Activated gamma-delta T cell treated with Interleukin-2 at 50 U/mL for 16 hours (primary cell): ENCODE results near the gene OXLD1.

ENCODE experiments used
- DNase-seq: peaks from one replicate; pipeline ENCODE4 v3.0.0-alpha.2; 2020

Gene OXLD1

DNA sequence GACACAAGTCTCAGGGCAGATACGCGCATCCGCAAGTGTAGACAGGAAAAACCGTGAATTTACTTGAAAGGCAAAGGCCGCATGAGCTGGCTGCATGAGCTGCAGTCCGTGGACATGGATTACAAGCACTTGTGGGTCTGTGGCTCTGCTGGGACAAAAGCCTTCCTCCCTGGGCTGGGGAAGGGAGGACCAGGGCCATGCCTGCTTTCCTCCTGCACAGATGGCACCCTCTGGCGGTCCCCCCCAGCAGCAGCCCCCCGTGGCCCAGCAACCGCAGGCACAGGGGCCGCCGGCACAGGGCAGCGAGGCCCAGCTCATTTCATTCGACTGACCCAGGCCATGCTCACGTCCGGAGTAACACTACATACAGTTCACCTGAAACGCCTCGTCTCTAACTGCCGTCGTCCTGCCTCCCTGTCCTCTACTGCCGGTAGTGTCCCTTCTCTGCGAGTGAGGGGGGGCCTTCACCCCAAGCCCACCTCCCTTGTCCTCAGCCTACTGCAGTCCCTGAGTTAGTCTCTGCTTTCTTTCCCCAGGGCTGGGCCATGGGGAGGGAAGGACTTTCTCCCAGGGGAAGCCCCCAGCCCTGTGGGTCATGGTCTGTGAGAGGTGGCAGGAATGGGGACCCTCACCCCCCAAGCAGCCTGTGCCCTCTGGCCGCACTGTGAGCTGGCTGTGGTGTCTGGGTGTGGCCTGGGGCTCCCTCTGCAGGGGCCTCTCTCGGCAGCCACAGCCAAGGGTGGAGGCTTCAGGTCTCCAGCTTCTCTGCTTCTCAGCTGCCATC lies 35.1 kb upstream of the OXLD1 start:
- DNase-seq, result no peak

DNA sequence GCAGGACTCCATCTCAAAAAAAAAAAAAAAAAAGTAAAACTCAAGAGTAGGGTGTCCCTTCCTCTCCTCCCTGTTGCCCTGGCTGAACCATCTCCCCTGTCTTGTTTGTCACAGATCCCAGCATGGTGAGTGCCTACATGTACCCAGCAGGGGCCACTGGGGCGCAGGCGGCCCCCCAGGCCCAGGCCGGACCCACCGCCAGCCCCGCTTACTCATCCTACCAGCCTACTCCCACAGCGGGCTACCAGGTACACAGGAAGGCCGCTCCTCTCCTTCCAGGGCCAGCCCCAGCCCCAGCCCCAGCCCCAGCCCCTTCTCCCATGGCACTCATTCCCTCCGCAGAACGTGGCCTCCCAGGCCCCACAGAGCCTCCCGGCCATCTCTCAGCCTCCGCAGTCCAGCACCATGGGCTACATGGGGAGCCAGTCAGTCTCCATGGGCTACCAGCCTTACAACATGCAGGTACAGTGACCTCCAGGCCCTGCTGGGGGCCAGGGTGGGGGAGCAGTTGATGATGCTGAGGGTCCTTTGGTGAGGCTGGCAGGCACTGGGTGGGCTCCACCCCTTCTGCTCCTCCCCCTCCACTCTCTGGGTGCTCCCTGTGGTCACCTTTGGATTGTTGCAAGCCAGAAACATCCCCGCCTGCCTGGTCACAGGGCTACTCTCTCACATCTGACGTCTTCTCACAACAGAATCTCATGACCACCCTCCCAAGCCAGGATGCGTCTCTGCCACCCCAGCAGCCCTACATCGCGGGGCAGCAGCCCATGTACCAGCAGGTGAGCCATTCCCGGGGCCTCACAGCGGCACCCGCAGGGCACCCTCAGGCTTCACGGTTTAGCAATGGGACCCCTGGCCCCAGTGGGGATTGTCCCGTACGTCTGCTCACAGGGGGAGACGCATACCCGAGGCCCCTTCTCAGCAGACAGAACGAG lies 34.2 kb upstream of the OXLD1 start:
- DNase-seq, result no peak

DNA sequence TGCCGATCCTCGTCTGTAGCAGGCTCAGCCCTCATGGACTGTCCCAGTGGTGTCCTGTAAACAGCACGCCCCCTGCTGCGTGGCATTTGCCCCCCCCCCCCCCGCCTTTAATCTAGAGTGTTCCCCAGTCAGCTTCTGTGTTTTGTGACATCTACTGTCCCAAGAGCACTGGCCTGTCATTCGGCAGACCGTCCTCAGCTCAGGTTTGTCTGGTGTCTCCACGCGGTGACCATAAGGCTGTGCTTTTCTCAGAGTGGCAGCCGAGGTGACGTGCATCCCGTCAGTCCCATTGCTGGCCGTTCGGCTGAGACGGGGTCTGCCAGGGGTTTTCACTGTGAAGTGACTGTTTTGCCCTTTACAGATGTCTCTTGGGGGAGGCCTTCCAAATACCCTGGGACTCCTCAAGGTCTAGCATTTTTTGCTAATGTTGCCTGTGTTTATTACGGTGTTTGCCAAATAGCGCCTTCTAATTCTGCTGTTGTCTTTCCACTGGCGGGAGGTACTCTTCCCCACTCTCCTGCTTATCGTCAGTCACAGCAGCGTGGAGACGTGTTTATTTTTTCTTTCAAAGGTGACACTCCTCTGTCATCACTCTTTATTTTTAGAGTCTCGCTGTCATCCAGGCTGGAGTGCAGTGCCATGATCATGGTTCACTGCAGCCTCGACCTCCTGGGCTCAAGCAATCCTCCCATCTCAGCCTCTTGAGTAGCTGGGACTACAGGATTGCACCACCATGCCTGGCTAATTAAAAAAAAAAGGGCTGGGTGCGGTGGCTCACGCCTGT lies 31.0 kb upstream of the OXLD1 start:
- DNase-seq, result no peak

DNA sequence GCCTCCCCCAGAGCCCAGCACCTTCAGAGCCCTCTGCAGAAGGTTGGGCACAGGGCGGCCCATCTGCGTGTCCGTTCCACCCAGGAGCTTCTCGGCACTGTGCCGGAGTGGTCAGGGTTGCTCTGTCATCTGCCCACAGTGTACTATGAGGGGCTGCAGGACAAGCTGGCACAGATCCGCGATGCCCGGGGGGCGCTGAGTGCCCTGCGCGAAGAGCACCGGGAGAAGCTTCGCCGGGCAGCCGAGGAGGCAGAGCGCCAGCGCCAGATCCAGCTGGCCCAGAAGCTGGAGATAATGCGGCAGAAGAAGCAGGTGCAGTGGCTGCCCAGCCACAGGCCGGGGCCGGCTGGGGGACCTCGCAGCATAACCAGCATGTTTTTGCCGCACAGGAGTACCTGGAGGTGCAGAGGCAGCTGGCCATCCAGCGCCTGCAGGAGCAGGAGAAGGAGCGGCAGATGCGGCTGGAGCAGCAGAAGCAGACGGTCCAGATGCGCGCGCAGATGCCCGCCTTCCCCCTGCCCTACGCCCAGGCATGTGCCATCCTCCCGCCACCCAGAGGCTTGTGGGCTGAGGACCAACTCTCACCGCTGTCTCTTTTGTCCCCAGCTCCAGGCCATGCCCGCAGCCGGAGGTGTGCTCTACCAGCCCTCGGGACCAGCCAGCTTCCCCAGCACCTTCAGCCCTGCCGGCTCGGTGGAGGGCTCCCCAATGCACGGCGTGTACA lies 30.0 kb upstream of the OXLD1 start:
- no peak for DNase-seq

DNA sequence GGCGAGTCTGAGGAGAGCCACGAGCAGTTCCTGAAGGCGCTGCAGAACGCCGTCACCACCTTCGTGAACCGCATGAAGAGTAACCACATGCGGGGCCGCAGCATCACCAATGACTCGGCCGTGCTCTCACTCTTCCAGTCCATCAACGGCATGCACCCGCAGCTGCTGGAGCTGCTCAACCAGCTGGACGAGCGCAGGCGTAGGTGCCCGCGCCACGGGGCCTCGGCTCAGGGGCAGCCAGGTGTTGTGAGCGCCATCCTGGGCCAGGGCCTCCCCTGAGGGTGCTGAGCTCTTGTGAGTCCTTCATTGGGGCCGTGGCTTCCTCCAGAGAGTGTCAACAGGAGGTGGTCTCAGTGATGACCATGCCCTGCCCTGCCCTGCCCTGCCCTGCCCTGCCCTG lies 29.4 kb upstream of the OXLD1 start:
- DNase-seq, result no peak

DNA sequence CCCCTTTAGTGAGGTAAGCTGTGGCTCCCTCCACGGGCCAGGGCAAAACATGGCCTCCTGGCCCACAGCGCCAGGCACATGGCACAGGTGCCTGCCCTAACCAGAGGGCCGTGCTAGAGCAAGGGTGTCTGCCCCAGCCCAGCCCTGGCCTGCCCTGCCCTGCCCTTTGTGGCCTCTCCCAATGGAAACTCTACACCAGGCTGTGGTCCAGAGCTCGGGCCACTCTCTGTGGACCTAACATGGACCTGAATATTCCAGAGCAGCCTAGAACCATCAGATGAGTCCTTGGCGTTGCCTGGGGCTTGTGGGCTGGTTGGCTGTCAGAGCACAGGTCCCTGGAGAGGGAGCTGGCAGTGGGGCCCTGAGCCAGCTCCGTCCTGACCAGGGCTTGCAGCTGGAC lies 28.8 kb upstream of the OXLD1 start:
- DNase-seq, result no peak

DNA sequence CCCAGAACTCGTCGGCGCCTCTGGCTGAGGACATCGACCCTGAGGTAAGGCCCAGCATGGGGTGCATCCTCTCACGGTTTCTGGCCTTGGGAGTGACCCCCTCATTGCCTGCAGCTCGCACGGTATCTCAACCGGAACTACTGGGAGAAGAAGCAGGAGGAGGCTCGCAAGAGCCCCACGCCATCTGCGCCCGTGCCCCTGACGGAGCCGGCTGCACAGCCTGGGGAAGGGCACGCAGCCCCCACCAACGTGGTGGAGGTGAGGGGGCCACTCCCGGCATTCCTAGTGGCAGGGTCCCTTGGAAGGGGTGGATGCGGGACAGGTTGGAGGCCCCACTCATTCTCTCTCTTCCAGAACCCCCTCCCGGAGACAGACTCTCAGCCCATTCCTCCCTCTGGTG lies 28.4 kb upstream of the OXLD1 start:
- no peak for DNase-seq

DNA sequence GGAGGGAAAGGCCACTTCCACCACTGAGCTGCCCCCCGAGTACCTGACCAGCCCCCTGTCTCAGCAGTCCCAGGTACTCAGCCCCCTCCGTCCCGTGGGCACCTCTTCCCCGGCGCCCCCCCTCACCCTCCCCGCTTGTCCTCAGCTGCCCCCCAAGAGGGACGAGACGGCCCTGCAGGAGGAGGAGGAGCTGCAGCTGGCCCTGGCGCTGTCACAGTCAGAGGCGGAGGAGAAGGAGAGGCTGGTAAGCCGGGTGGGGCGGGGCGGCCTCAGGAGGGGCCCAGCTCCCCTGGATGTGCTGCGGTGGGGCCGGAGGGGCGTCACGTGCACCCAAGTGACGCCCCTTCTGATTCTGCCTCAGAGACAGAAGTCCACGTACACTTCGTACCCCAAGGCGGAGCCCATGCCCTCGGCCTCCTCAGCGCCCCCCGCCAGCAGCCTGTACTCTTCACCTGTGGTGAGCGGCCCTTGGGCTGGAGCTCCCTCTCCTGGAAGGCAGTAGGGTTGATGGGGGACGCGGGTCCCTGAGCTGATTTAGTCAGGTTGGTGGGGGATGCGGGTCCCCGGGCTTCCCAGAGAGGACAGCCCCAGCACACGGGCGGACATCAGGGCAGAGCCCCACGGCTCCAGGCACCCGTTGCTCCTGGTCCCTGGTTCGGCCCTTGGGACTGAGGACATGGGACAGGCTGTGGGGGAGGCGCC lies 27.3 kb upstream of the OXLD1 start:
- no peak for DNase-seq

DNA sequence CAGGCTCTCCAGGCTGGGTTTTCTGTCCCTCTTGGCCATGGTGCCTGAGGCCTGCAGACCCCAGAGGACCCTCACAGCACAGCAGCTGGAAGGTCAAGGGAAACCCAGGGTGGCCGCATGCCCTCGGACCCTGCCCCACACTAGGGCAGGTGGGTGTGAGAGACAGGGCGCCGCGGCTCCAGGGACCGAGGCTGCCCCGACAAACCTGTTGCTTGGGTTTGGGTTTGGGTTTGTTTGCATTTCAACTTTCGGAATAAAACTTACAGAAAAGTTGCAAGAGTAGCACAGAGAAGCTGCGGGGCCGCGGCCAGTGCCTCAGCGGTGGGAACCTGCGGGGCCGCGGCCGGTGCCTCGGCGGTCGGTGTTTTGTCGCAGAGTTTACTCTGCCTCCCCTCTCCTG lies 25.2 kb upstream of the OXLD1 start:
- no peak for DNase-seq

DNA sequence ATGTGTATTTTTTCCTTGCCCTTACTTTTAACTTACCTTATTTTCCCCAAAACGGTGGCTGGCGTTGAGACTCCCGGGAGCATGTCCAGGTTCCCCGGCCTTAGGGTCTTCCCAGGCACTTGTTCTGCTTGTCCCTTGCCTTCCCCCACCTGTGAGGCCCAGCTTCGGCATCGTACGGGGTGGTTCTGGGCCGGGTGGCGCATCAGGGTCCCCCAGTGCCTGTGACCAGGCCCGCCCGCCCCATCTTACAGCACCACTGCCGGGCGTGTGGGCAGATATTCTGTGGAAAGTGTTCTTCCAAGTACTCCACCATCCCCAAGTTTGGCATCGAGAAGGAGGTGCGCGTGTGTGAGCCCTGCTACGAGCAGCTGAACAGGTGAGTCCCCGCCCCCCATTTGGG lies 24.8 kb upstream of the OXLD1 start:
- no peak for DNase-seq

DNA sequence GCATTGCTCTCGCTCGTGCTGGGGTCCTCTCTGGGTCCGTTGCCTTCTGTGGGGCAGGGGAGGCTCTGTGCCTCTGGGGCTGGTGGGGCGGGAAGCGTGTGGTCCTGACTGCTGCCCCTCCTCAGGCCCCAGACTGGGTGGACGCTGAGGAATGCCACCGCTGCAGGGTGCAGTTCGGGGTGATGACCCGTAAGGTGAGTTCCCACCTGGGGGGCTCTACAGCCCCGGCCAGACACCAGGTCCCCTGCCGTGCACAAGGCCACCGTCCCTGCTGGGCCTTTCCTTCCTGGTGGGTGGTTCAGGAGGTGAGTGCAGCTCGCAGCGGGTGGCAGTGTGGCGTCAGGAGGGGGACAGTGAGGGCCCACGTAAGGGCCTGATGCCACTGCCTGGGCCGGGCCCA lies 24.1 kb upstream of the OXLD1 start:
- DNase-seq, result no peak

DNA sequence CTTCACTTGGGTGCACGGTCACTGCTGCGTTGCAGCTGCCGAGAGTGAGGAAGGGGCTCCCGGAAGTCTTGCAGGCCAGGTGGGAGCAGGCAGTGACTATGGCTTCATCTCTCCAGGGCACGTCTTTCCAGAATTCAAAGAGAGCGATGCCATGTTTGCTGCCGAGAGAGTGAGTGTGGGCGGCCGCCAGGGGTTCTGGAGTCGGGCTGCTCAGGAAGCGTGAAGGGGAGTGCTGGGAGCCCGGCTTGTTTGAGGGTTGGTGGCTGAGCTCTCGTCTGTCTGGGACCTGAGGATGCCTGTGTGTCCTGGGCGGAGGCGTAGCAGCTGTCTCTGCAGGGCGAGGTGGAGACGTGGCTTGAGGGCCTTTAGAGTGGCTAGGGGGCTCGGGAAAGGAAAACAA lies 23.7 kb upstream of the OXLD1 start:
- DNase-seq, result no peak

DNA sequence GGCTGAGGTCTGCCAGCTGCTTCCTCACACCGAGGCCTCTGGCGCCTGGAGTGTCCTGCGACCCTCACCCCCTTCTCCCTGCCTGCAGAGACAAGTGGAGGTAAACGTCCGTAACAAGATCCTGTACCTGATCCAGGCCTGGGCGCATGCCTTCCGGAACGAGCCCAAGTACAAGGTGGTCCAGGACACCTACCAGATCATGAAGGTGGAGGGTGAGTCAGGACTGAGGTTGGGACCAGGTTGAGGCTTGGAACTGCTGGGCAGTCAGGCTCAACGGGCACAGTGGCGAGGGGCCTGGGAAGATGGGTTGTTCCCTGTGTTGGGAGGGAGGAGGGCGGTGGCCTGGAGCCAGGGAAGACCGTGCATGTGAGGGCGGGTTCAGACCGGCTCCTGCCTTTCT lies 22.2 kb upstream of the OXLD1 start:
- DNase-seq, result no peak

DNA sequence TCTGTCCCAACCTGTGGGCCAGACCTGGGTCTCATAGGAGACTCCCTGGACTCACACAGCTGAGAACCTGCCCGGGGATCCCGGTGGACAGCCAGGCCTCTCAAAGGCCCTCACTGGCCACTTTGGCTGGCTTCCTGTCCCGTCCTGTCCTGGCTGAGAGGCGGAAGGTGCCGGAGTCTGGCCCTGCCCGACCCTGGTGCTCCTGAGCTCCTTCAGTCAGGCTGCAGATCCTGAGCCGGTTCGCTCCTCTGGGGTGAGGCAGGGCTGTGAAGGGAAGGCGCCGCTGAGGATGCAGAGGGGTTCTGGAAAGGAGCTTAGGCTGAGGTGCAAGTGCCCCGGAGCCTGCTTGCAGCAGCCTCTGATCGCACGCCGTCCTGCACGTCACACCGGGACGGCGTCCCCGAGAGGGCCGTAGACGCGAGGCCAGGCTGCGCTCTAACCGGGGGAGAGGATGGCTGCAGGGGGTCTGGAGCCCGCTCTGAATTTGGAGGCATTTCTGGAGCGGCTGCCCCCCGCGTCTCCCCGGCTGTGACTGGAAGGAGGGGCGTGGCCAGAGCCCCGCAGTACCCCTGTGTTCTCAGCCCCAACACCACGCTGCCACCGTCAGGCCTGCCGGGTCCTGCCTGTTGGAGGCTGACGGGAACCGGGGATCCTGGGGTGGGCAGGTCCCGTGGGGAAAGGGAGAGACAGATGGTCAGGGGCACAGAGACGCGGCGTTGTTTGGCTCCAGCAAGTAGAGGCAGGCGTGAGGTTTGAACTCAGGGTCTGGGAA lies 21.6 kb upstream of the OXLD1 start:
- no peak for DNase-seq

DNA sequence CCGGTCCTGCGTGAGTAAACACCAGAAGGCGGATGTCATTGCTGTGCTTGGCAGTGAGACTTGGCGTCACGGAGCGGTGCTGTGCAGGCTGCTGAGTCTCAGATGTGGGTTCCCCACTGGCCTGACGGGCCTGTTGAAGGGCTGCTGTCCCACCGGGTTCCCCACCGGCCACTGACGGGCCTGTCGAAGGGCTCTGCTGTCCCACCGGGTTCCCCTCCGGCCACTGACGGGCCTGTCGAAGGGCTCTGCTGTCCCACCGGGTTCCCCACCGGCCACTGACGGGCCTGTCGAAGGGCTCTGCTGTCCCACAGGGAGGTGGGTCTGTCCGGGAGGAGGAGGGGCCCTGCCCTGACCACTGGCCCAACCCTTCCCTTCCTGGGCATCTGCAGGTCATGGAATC lies 20.2 kb upstream of the OXLD1 start:
- no peak for DNase-seq

DNA sequence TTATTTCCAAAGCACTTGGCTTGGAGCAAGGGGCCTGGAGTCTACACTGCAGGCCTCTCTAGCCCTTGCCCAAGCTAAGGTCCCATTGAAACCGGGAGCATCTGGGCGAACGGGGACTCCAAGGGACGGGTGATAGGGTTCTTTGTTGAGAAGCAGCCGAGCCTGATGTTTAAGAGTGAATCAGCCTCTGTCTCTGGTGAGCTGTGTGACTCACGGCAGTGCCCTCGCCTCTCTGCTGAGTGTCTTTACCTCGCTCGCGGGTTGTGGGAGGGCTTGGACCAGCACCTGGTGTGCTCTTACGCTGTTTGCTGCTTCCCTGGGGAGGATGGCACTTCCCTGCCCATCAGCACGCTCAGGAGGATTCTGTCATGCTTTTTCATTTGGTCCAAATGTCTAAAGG lies 18.7 kb upstream of the OXLD1 start:
- no peak for DNase-seq

DNA sequence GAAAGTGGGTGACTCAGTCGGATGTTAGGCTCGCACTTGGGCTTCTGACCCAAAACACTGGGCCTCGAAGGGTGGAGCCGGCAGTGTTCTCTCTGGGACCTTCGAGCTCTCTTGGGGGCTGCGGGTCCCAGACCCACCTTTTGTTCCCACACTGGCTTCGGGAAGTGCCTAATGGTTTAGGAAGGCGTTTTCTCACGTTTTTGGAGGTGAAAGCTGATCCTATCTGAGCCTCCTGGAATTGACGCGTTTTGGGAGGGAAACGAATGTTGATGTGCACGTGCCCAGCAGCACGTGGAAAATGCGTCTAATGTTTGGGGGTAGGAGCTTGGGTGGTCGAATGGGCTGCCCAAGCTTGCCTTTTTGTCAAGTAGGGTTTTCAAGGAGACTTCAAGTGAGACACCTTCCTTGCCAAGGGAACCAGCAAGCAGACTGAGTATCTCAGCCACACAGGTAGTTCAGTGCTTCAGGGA lies 18.1 kb upstream of the OXLD1 start:
- DNase-seq, result no peak

DNA sequence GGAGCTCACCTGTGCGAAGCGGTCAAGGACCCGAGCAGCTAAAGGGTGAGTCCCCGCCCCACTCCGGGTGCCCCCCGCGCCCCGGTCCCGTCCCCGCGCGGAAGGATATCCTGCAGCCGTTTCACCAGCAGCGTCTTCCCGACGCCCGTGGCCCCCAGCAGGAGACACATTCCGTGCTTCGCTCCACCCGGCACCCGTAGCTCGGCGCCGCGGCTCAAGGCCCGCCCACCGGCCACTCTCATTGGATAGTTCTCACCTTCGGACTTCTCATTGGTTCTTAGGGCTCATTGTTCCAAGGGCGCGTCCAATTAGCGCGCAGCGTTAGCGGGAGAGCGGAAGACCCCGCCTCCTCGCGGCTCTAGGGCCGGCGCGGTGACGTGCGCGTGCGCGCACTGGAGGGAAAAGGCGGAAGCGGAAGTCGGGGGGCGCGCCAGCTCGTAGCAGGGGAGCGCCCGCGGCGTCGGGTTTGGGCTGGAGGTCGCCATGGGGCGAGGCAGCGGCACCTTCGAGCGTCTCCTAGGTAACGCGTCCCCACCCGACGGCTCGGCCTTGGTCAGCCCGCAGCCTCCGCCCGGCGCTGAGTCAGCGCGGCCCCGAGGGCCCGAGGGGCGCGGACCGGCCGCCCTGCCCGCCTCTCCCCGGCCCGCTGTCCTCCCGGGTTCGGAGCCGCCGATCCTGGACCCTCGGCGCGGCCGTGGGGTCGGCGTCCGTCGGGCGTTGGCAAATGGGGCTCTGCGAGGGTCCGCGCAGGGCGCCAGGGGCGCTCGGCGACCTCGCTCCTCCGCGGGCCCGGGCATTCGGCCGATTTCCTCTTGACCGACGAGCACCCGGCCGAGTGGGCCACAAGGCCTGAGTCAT lies 17.4 kb upstream of the OXLD1 start, which contains the start of the genes ARL16 and HGS:
ARL16 (minus strand) TSS at position 214 of the 858 bp plus-strand sequence; CDS start at position 170, 44 bp downstream.
HGS (plus strand) TSS at position 428 of the 858 bp plus-strand sequence; CDS start at position 484, 56 bp downstream.
- peak; percentile 97 for DNase-seq

DNA sequence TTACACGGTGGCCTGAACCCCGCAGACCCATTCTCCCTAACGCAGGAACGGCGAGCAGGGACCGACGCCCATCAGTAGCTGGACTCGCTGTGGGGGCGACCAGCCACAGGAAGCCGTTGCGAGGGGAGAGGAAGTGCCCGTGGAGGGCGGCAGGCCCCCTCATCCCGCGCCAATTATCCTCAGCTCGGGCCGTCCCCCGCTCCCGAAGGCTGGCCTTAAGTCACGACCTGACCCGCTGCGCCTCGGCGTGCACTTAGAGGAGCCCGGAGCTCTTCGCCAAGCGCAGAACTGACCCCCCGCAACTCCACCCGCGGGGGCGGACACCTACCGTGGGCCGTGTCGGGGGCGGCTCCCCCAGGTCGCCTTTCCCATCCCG lies 16.8 kb upstream of the OXLD1 start:
- DNase-seq, result no peak
